K562 (cell line): ENCODE data around the gene SLC7A4. TPM values are rescaled to one million over a fixed set of nuclear protein-coding genes. Genes with fewer than 3 reads are reported as not detected.

Experiments
- ATF3 ChIP-seq, 2 experiments: fragments of 450-650 bp in 1 of 2; sonication (generic) in 1 of 2; formaldehyde crosslinking in 1 of 2; IDR thresholded peaks in 1 of 2; conservative IDR thresholded peaks in 1 of 2; 2 replicates each; pipeline versions ENCODE4 v1.6.1 to v1.8.1; 2016 to 2023; ENCODE audit warnings: mild to moderate bottlenecking in 2 of 2, moderate library complexity in 2 of 2, inconsistent platforms in 1 of 2, missing genetic modification reagents in 1 of 2
- CCAR2 ChIP-seq: fragments of 200-400 bp; formaldehyde crosslinking; IDR thresholded peaks from 2 replicates; pipeline ENCODE4 v1.6.1; 2017; ENCODE audit warnings: mild to moderate bottlenecking, low read depth, low read length
- FUS ChIP-seq: fragments of 200-400 bp; formaldehyde crosslinking; optimal IDR thresholded peaks from 2 replicates; pipeline ENCODE3; 2017; ENCODE audit warnings: low read depth, low read length
- HNRNPH1 ChIP-seq: fragments of 200-400 bp; formaldehyde crosslinking; optimal IDR thresholded peaks from 2 replicates; pipeline ENCODE3; 2017; ENCODE audit warnings: low read depth, mild to moderate bottlenecking, low read length, moderate library complexity
- MAFG ChIP-seq: fragments of 450-650 bp; conservative IDR thresholded peaks from 2 replicates; pipeline ENCODE4 v1.6.1; 2016; ENCODE audit warnings: missing genetic modification characterization, missing compliant biosample characterization
- MEIS2 ChIP-seq: fragments of 450-650 bp; IDR thresholded peaks from 2 replicates; pipeline ENCODE4 v1.6.1; 2014; ENCODE audit warnings: mild to moderate bottlenecking; ENCODE audit not compliant: partially characterized antibody
- MTF1 ChIP-seq: fragments of 250-450 bp; sonication (Bioruptor Pico); IDR thresholded peaks from 2 replicates; pipeline ENCODE4 v1.9.0; 2021; ENCODE audit warnings: moderate library complexity, mild to moderate bottlenecking, inconsistent platforms, borderline replicate concordance
- POLR2AphosphoS5 ChIP-seq: IDR thresholded peaks from 2 replicates; pipeline ENCODE4 v1.6.1; 2011; ENCODE audit warnings: mild to moderate bottlenecking, low read depth, low read length, moderate library complexity; ENCODE audit not compliant: control insufficient read depth, insufficient read depth
- RHOXF2B ChIP-seq: fragments of 250-450 bp; sonication (Bioruptor Pico); conservative IDR thresholded peaks from 2 replicates; pipeline ENCODE4 v1.5.1; 2021
- SFPQ ChIP-seq: fragments of 200-400 bp; formaldehyde crosslinking; IDR thresholded peaks from 2 replicates; pipeline ENCODE4 v1.6.1; 2017; ENCODE audit warnings: mild to moderate bottlenecking, low read depth, low read length, moderate library complexity
- SMARCA5 ChIP-seq: fragments of 450-650 bp; IDR thresholded peaks from 2 replicates; pipeline ENCODE4 v1.6.1; 2016
- ZFP30 ChIP-seq: fragments of 250-450 bp; sonication (Bioruptor Pico); IDR thresholded peaks from 2 replicates; pipeline ENCODE4 v1.8.0; 2022; ENCODE audit warnings: moderate library complexity, mild to moderate bottlenecking, inconsistent platforms, borderline replicate concordance
- ZHX1 ChIP-seq: fragments of 150-350 bp; conservative IDR thresholded peaks from 2 replicates; pipeline ENCODE4 v1.6.1; 2014; ENCODE audit warnings: low read length
- ZMIZ1 ChIP-seq, 2 experiments: fragments of 150-350 bp in 1 of 2; IDR thresholded peaks; 2 replicates each; pipeline ENCODE4 v1.6.1; 2012 to 2016; ENCODE audit warnings: low read depth in 2 of 2, low read length in 2 of 2, mild to moderate bottlenecking in 1 of 2, moderate library complexity in 1 of 2
- ZNF316 ChIP-seq: fragments of 450-650 bp; IDR thresholded peaks from 2 replicates; pipeline ENCODE4 v1.6.1; 2016
- ZNF561 ChIP-seq: fragments of 450-650 bp; formaldehyde crosslinking; conservative IDR thresholded peaks from 2 replicates; pipeline ENCODE4 v1.4.0; 2020; ENCODE audit warnings: mild to moderate bottlenecking, moderate library complexity
- polyA plus RNA-seq, 8 experiments: library from polyadenylated mRNA; depleted of rRNA in 4 of 8; stranded (reverse) in 5 of 8; unstranded in 3 of 8; fragments of >200 nt; fragmentation: Nextera tagmentation in 2 of 8; fragmentation: Illumina TruSeq in 1 of 8; extraction: Ambion mirVana in 2 of 8; extraction: Trizol in 1 of 8; gene quantifications; 2 replicates each; pipeline versions ENCODE4 v1.2.1 to v1.2.3, GENCODE V29; 2011 to 2014; ENCODE audit warnings: inconsistent platforms in 1 of 8, missing spikeins in 1 of 8
- total RNA-seq, 7 experiments: library from RNA; depleted of rRNA in 6 of 7; stranded (reverse); fragments of >200 nt in 6 of 7; fragmentation: Illumina TruSeq in 2 of 7; extraction: Trizol in 2 of 7; gene quantifications; 2 replicates each; pipeline versions ENCODE4 v1.2.1 to v1.2.3, GENCODE V29; 2011 to 2021; ENCODE audit warnings: low replicate concordance in 1 of 7

Gene SLC7A4
- total and polyA plus RNA-seq, 9 of the 15 experiments (the other 6 are each of a cell fraction or from before 2014, with no cell fraction given): not detected

GRCh38 chr22:21000987-21001600 is 31.3 kb downstream of the SLC7A4 start (continued):
- TF ChIP-seq MEIS2: no peak
- no peak for TF ChIP-seq CCAR2
- no peak; the same call in 1 of the 2 replicates for TF ChIP-seq ZNF561 (CRISPR knock-in tag)
- TF ChIP-seq ZHX1: peak; percentile 17; the same call in 1 of the 2 replicates
- no peak for TF ChIP-seq SMARCA5
- TF ChIP-seq SFPQ: no peak
- no peak for TF ChIP-seq ZMIZ1 (IDR thresholded peaks at IDR 0.05; ENCODE audit: low read depth in 2 of 2, low read length in 2 of 2)
- no peak for TF ChIP-seq ATF3 (IDR thresholded peaks at IDR 0.05)
- TF ChIP-seq ATF3 (CRISPR knock-in tag; conservative IDR thresholded peaks at IDR 0.05): no peak; the same call in 1 of the 2 replicates
- no peak; the same call in 1 of the 2 replicates for TF ChIP-seq MTF1 (CRISPR knock-in tag)
- TF ChIP-seq ZNF316: no peak
- TF ChIP-seq HNRNPH1: no peak
- no peak for TF ChIP-seq FUS
- no peak for TF ChIP-seq RHOXF2B (CRISPR knock-in tag)
- no peak for TF ChIP-seq MAFG (tag)
- no peak for TF ChIP-seq ZFP30 (CRISPR knock-in tag)
- no peak for TF ChIP-seq POLR2AphosphoS5
